Activated CD4-positive, alpha-beta T cell treated with anti-CD3 and anti-CD28 coated beads for 24 hours (primary cell): ENCODE results near the gene NIFK.
"Not testable (repeated sequence)": the region's sequence is repeated elsewhere in the genome, so short reads cannot be mapped to it uniquely, and the experiment has no call there.

ENCODE experiments used
- DNase-seq, 2 donors: peaks; one replicate each; pipeline ENCODE4 v3.0.0-alpha.2; 2020; ENCODE audit warnings: low read depth in 2 of 2

NIFK gene

GRCh38 chr2:121695171-121695451 lies 41.6 kb downstream of the NIFK start:
- no peak for DNase-seq

- no peak for DNase-seq
These were observed 42.1 kb downstream of the NIFK start for GRCh38 chr2:121694398-121695170.

DNA sequence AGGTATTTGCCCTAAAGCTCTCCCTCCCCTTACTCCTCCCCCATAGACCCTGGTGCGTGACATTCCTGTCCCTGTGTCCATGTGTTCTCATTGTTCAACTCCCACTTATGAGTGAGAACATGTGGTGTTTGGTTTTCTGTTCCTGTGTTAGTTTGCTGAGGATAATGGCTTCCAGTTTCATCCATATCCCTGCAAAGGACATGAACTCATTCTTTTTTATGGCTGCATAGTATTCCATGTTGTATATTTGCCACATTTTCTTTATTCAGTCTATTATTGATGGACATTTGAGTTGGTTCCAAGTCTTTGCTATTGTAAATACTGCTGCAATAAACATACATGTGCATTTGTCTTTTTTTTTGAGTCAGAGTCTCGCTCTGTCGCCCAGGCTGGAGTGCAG lies 46.1 kb downstream of the NIFK start:
- not testable (repeated sequence) for DNase-seq

- DNase-seq, result no peak
These were observed 46.6 kb downstream of the NIFK start for GRCh38 chr2:121690095-121690494.

GRCh38 chr2:121689356-121689755 lies 47.3 kb downstream of the NIFK start:
- no peak for DNase-seq

GRCh38 chr2:121688820-121689219 lies 47.9 kb downstream of the NIFK start:
- no peak for DNase-seq

DNA sequence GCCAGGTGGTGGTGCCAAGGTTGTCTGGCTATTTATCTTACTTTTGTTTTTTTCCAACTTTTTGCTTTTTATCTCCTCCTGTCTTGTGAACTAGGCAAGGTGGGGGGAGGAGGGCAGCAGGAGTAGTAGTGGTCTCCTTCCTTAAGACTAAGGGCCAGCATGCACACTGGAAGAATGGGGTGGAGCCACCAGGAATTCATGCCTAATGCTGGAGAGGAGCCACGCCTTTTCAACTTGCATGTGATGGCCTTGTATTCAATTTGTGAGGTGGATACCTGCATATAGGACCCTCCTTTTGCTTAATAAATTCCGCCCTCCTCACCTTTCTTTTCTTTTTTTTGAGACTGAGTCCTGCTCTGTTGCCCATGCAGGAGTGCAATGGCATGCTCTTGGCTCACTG lies 49.8 kb downstream of the NIFK start:
- no peak for DNase-seq

DNA sequence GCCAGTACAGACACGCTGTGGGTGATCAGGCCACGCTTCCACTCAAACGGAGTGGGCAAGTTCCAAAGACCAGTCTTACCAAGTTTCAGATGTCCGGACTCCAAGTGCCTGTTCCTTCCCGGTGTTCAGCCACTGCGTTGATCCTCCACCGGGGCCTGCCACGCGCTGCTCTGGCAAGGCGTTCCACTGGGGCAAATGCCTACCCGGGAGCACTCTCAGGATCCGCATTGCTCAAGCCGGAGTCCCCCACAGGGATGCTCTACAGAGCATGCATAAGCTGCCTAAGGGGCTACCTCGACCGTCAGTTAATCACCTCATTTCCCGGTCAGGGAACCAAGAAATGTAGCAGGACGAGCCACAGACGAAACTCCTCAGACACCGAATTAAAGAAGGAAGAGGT lies 50.5 kb downstream of the NIFK start:
- no peak for DNase-seq

DNA sequence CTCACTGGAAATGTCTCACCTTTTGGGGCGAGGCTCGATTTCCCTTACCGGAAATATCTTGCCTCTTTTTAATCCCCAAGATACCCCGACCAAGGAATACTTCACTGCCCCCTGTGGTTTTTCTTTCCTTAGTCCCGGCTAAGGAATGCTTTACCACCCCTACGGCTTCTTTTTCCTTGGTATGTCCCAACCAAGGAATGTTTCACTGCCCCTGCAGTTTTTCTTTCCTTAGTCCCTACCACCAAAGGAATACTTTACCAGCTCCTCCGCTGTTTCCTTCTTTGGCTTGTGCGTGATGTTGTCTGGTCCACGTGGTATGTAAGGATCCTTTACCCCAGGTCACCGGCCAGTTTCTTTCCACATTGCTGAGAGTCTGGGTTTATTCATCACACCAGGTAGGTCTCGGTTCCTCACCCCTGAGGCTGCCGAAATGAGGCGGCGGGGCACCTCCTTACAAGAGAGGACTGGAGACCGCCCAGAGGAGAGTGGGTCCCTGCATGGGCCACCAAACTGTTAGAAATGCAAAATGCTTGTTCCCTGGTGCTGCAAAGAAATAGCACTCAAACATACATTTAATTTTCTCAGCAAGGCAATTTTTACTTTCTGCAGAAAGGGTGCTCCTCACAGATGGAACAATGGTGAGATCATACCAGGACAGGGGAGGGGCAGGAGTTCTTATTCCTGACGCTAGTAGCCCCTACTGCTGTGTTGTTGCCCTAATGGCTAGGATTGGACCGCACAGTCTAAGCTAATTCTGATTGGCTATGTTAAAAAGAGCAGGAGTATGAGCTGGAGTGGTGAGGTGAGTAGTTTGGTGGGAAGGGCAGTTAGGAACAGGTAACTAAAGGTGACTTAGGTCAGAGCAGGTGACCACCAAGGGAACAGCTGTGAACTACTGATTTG lies 54.0 kb downstream of the NIFK start:
- DNase-seq, result no peak

DNA sequence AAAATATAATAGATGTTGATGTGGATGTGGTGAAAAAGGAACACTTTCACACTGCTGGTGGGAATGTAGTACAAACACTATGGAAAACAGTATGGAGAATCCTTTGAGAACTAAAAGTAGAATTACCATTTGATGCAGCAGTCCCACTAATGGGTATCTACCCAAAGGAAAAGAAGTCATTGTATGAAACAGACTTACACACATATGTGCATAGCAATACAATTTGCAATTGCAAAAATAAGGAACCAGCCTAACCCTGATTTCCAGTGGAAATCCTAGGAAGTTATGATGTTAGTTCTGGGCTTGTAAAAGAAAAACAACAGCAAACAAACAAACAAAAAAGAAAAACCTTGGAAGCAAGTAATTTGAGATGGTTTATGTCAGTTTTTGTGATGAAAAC lies 58.8 kb downstream of the NIFK start:
- DNase-seq, result no peak
